Liver (tissue), 9 donors: Measurements from ENCODE around the gene MYRF. TPM values are rescaled to one million over a fixed set of nuclear protein-coding genes. Genes with fewer than 3 reads are reported as not detected.

Experiments
- DNase-seq: peaks from one replicate; pipeline ENCODE4 v3.0.0-alpha.2; 2017; ENCODE audit warnings: low spot score
- H3K27ac ChIP-seq, 2 donors: one replicate each; pipeline ENCODE4 v1.7.0; 2013; ENCODE audit warnings: inconsistent platforms in 2 of 2, low read length in 2 of 2, control low read depth in 1 of 2, low read depth in 1 of 2, mild to moderate bottlenecking in 1 of 2
- H3K27me3 ChIP-seq, 4 donors: one replicate each; pipeline versions ENCODE4 v1.6.1 to v1.7.0; 2013; ENCODE audit warnings: low read length in 3 of 4, inconsistent platforms in 1 of 4, mild to moderate bottlenecking in 1 of 4, moderate library complexity in 1 of 4; ENCODE audit not compliant: control insufficient read depth in 4 of 4, insufficient read depth in 4 of 4
- H3K36me3 ChIP-seq, 4 donors: one replicate each; pipeline versions ENCODE4 v1.6.1 to v1.7.0; 2013; ENCODE audit warnings: low read length in 3 of 4, mild to moderate bottlenecking in 3 of 4, low read depth in 1 of 4, moderate library complexity in 1 of 4; ENCODE audit not compliant: control insufficient read depth in 4 of 4, insufficient read depth in 3 of 4
- H3K4me1 ChIP-seq, 4 donors: one replicate each; pipeline versions ENCODE4 v1.6.1 to v1.7.0; 2013; ENCODE audit warnings: low read length in 3 of 4, mild to moderate bottlenecking in 3 of 4, moderate library complexity in 1 of 4; ENCODE audit not compliant: control insufficient read depth in 4 of 4, insufficient read depth in 4 of 4
- H3K4me3 ChIP-seq, 3 donors: one replicate each; pipeline versions ENCODE4 v1.6.1 to v1.7.0; 2013; ENCODE audit warnings: low read length in 3 of 3, control low read depth in 1 of 3, low read depth in 1 of 3, mild to moderate bottlenecking in 1 of 3
- H3K9ac ChIP-seq, 2 donors: one replicate each; pipeline ENCODE4 v1.7.0; 2013; ENCODE audit warnings: low read length in 2 of 2, mild to moderate bottlenecking in 2 of 2, moderate library complexity in 2 of 2, control low read depth in 1 of 2, low read depth in 1 of 2
- H3K9me3 ChIP-seq, 4 donors: one replicate each; pipeline versions ENCODE4 v1.6.1 to v1.7.0; 2013; ENCODE audit warnings: low read length in 3 of 4; ENCODE audit not compliant: control insufficient read depth in 4 of 4
- FOXA1 ChIP-seq: IDR thresholded peaks from 2 replicates; pipeline ENCODE4 v1.6.1; 2016; ENCODE audit warnings: antibody characterized with exemption
- FOXA2 ChIP-seq: IDR thresholded peaks from 2 replicates; pipeline ENCODE4 v1.6.1; 2016; ENCODE audit warnings: antibody characterized with exemption
- HNF4A ChIP-seq, 2 donors: conservative IDR thresholded peaks; 2 replicates each; pipeline ENCODE4 v1.6.1; 2016; ENCODE audit warnings: antibody characterized with exemption in 2 of 2, mild to moderate bottlenecking in 2 of 2
- HNF4G ChIP-seq: IDR thresholded peaks from 2 replicates; pipeline ENCODE4 v1.6.1; 2016; ENCODE audit warnings: antibody characterized with exemption
- JUND ChIP-seq, 2 donors: IDR thresholded peaks; 2 replicates each; pipeline ENCODE4 v1.6.1; 2016; ENCODE audit warnings: antibody characterized with exemption in 2 of 2
- RXRA ChIP-seq, 2 donors: IDR thresholded peaks; 2 replicates each; pipeline ENCODE4 v1.6.1; 2017 to 2018; ENCODE audit warnings: antibody characterized with exemption in 2 of 2, mild to moderate bottlenecking in 1 of 2
- SP1 ChIP-seq: IDR thresholded peaks from 2 replicates; pipeline ENCODE4 v1.6.1; 2018; ENCODE audit warnings: antibody characterized with exemption, mild to moderate bottlenecking
- TAF1 ChIP-seq: conservative IDR thresholded peaks from 2 replicates; pipeline ENCODE4 v1.6.1; 2016; ENCODE audit warnings: antibody characterized with exemption, mild to moderate bottlenecking
- YY1 ChIP-seq: IDR thresholded peaks from 2 replicates; pipeline ENCODE4 v1.6.1; 2016; ENCODE audit warnings: antibody characterized with exemption, mild to moderate bottlenecking
- WGBS: extraction: QIAGEN DNeasy Blood & Tissue Kit; methylation state at CpG from one replicate; pipeline ENCODE4 v1.1.7; 2013; 5-methylcytosine and 5-hydroxymethylcytosine counted together
- polyA plus RNA-seq, 2 donors: library from polyadenylated mRNA; stranded (reverse) in 1 of 2; unstranded in 1 of 2; fragments of 200-250 nt in 1 of 2; fragments of >200 nt in 1 of 2; fragmentation: Nextera tagmentation in 1 of 2; extraction: Ambion mirVana in 1 of 2; gene quantifications; one replicate each; pipeline versions ENCODE4 v1.2.1 to v1.2.3, GENCODE V29; 2013 to 2015
- total RNA-seq, 2 donors: library from RNA; depleted of rRNA; stranded (reverse); fragments of >200 nt; gene quantifications; one replicate each; pipeline ENCODE4 v1.2.3, GENCODE V29; 2014
- TF ChIP-seq, protein P1 (sequence below): fragments of 150-350 bp; IDR thresholded peaks from 2 replicates; pipeline ENCODE4 v1.5.1; 2017; ENCODE audit warnings: improper control_type of control experiment, low read depth, low read length; ENCODE audit not compliant: missing input control
- TF ChIP-seq, protein P2 (sequence below): IDR thresholded peaks from 2 replicates; pipeline ENCODE4 v1.6.1; 2016; ENCODE audit warnings: antibody characterized with exemption
- TF ChIP-seq, protein P3 (sequence below): IDR thresholded peaks from 2 replicates; pipeline ENCODE4 v1.6.1; 2016; ENCODE audit warnings: antibody characterized with exemption
- TF ChIP-seq, protein P4 (sequence below): IDR thresholded peaks from 2 replicates; pipeline ENCODE4 v1.6.1; 2016; ENCODE audit warnings: antibody characterized with exemption, mild to moderate bottlenecking
- donor health status: healthy.
- donor health status: healthy.
- donor health status: healthy.
- donor health status: healthy.
- donor health status: healthy.

Gene MYRF
- 1 to 10 TPM; 3.5 to 6.5 TPM for total RNA-seq
- polyA plus RNA-seq, result 1 to 10 TPM; 4.4 to 4.5 TPM

DNA sequence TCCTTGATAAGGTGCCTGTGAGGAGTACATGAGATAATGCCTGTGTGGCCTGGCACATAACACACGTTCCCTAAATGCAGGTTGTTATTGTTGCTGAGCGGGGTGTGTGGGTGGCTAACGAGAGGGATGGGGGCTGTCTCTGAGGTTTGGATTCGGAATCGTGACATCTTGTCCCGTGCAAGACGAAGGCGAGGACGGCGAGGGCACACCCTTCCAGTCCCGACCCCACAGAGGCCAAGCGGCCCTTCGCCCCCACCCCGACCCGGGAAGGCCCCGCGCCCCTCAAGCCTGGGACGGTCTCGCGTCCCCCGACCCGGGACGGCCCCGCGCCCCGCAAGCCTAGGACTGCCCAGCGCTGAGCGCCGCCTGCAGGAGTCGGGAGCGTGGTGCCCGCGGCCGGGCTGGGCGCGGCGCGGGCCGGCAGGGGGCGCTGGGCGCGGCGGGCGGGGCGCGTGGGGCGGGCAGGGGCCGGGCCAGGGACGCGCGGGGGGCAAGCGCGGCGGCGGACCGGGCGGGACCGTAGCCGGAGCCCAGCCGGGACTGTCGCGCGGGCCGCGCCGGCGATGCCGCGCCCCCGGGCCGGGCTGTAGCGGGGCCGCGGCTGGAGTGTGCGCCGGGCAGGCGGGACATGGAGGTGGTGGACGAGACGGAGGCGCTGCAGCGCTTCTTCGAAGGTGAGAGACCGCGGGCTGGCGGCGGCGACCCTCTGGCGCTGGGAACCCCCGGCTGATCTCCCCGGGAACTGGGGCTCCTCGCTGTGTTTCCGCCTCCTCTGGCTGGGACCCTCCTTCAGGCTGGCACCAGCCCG is at the start of gene MYRF:
MYRF (plus strand) TSS at position 520 of the 808 bp plus-strand sequence; CDS start at position 629, 109 bp downstream.
- peak; percentile 77 for DNase-seq
- Histone ChIP-seq H3K27ac (peak within 1 kb of the TSS; percentile 71 to 97), H3K9me3 (no peaks in the 10 kb centered on the region), H3K4me1 (peaks cover 4 to 39% (median 26%) of the 10 kb centered on the region in 4 donors), H3K27me3 (no peaks in the 10 kb centered on the region), H3K9ac (peak within 1 kb of the TSS in 1 of 2 donors; percentile 92), H3K4me3 (peak within 1 kb of the TSS; percentile 59 to 68 (median 66)), H3K36me3 (no peaks in the 10 kb centered on the region)
- TF ChIP-seq, protein P1, sequence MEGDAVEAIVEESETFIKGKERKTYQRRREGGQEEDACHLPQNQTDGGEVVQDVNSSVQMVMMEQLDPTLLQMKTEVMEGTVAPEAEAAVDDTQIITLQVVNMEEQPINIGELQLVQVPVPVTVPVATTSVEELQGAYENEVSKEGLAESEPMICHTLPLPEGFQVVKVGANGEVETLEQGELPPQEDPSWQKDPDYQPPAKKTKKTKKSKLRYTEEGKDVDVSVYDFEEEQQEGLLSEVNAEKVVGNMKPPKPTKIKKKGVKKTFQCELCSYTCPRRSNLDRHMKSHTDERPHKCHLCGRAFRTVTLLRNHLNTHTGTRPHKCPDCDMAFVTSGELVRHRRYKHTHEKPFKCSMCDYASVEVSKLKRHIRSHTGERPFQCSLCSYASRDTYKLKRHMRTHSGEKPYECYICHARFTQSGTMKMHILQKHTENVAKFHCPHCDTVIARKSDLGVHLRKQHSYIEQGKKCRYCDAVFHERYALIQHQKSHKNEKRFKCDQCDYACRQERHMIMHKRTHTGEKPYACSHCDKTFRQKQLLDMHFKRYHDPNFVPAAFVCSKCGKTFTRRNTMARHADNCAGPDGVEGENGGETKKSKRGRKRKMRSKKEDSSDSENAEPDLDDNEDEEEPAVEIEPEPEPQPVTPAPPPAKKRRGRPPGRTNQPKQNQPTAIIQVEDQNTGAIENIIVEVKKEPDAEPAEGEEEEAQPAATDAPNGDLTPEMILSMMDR, result peak; percentile 67
- TF ChIP-seq JUND (IDR thresholded peaks at IDR 0.05), result no peak
- WGBS, result 2% methylated on average over 93 of the region's 93 CpGs

DNA sequence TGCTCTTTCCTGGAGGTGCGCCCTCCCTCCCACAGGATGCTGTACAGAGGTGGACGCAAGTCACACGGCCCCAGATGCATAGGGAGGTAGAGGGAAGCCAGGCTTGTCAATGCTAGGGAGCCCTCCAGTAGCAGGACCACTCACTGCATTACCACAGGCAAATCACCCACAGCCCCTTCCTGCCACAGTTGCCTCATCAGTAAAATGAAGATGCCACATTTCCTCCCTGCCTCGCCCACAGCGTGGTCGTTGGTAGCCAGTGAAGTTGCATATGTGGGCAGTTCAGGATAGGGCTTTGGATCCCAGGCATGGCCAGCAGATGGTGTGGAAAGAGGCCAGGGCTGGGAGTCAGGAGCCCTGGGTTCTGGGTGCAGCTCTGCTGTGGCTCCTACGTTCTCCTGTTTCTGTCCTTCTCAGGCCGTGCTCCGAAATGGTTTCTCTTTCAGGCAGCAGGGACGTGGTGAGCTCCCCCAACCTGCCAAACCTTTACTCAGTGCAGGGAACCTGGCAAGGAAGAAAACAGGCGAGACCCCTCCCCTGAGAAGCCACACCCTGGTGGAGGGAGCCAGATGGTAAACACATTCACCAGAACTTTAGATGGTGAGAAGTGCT is 49.6 kb upstream of the MYRF start:
- H3K9ac ChIP-seq, result no peak overlapping the region
- no peak overlapping the region for H3K4me3 ChIP-seq
- WGBS, result 81% methylated on average over 11 of the region's 11 CpGs
- no peaks in the 10 kb centered on the region for H3K9me3 ChIP-seq
- H3K4me1 ChIP-seq, result peaks cover 0 to 11% (median under 1%) of the 10 kb centered on the region in 4 donors
- H3K36me3 ChIP-seq, result no peaks in the 10 kb centered on the region
- DNase-seq, result no peak
- no peaks in the 10 kb centered on the region for H3K27me3 ChIP-seq
- TF ChIP-seq, protein P2, sequence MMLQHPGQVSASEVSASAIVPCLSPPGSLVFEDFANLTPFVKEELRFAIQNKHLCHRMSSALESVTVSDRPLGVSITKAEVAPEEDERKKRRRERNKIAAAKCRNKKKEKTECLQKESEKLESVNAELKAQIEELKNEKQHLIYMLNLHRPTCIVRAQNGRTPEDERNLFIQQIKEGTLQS, result no peak
- TF ChIP-seq TAF1 (no peak), FOXA1 (no peak), HNF4A (conservative IDR thresholded peaks at IDR 0.05) (no peak), YY1 (no peak), RXRA (IDR thresholded peaks at IDR 0.05) (no peak), SP1 (no peak)
- TF ChIP-seq, protein P3, sequence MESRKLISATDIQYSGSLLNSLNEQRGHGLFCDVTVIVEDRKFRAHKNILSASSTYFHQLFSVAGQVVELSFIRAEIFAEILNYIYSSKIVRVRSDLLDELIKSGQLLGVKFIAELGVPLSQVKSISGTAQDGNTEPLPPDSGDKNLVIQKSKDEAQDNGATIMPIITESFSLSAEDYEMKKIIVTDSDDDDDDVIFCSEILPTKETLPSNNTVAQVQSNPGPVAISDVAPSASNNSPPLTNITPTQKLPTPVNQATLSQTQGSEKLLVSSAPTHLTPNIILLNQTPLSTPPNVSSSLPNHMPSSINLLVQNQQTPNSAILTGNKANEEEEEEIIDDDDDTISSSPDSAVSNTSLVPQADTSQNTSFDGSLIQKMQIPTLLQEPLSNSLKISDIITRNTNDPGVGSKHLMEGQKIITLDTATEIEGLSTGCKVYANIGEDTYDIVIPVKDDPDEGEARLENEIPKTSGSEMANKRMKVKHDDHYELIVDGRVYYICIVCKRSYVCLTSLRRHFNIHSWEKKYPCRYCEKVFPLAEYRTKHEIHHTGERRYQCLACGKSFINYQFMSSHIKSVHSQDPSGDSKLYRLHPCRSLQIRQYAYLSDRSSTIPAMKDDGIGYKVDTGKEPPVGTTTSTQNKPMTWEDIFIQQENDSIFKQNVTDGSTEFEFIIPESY, result no peak
- no peak overlapping the region for H3K27ac ChIP-seq

DNA sequence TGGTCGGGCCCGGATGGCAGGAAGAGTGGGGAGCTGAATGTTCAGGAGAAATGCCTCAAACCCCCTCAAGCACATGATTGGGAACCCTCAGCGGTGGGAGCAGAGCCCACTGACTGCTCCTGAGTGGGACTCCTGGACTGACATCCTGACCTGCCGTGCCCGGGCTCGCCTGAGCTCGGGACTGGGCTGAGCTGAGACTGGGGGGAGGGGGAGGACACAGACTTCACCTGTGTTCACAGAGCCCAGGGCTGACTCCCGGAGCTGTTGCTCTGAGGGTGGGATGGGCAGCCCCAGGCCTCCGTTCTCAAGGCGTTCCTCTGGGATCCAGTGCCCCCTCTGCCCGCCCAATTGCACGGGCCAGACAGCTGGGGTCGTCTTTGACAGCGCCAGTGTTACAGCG is 47.6 kb upstream of the MYRF start:
- TF ChIP-seq YY1, result no peak
- TF ChIP-seq HNF4G, result no peak
- no peak for TF ChIP-seq FOXA1
- TF ChIP-seq, protein P4, sequence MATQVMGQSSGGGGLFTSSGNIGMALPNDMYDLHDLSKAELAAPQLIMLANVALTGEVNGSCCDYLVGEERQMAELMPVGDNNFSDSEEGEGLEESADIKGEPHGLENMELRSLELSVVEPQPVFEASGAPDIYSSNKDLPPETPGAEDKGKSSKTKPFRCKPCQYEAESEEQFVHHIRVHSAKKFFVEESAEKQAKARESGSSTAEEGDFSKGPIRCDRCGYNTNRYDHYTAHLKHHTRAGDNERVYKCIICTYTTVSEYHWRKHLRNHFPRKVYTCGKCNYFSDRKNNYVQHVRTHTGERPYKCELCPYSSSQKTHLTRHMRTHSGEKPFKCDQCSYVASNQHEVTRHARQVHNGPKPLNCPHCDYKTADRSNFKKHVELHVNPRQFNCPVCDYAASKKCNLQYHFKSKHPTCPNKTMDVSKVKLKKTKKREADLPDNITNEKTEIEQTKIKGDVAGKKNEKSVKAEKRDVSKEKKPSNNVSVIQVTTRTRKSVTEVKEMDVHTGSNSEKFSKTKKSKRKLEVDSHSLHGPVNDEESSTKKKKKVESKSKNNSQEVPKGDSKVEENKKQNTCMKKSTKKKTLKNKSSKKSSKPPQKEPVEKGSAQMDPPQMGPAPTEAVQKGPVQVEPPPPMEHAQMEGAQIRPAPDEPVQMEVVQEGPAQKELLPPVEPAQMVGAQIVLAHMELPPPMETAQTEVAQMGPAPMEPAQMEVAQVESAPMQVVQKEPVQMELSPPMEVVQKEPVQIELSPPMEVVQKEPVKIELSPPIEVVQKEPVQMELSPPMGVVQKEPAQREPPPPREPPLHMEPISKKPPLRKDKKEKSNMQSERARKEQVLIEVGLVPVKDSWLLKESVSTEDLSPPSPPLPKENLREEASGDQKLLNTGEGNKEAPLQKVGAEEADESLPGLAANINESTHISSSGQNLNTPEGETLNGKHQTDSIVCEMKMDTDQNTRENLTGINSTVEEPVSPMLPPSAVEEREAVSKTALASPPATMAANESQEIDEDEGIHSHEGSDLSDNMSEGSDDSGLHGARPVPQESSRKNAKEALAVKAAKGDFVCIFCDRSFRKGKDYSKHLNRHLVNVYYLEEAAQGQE, result no peak
- TF ChIP-seq, protein P2, result no peak
- TF ChIP-seq FOXA2, result no peak
- Histone ChIP-seq H3K4me1 (peaks cover 0 to under 1% (median 0%) of the 10 kb centered on the region in 4 donors), H3K9me3 (no peaks in the 10 kb centered on the region), H3K9ac (no peak overlapping the region), H3K36me3 (no peaks in the 10 kb centered on the region), H3K27me3 (no peaks in the 10 kb centered on the region), H3K27ac (no peak overlapping the region), H3K4me3 (no peak overlapping the region)
- no peak for DNase-seq
- WGBS, result 88% methylated on average over 15 of the region's 15 CpGs
